Esophagus squamous epithelium (tissue), 4 donors: ENCODE data around the gene HLA-DOB.

Experiments used
- POLR2A ChIP-seq, 4 donors: fragments of 450-650 bp; IDR thresholded peaks; one replicate each; pipeline ENCODE4 v1.6.1; 2017; ENCODE audit warnings: antibody characterized with exemption in 4 of 4, mild to moderate bottlenecking in 4 of 4, moderate library complexity in 3 of 4
- TF ChIP-seq, protein P1 (sequence below), 6 experiments: fragments of 450-650 bp in 4 of 6; fragments of 200-600 bp in 2 of 6; sonication (generic) in 2 of 6; IDR thresholded peaks; one replicate each; pipeline ENCODE4 v1.5.1; 2016 to 2019; ENCODE audit warnings: antibody characterized with exemption in 6 of 6, mild to moderate bottlenecking in 4 of 6, moderate library complexity in 4 of 6

DNA sequence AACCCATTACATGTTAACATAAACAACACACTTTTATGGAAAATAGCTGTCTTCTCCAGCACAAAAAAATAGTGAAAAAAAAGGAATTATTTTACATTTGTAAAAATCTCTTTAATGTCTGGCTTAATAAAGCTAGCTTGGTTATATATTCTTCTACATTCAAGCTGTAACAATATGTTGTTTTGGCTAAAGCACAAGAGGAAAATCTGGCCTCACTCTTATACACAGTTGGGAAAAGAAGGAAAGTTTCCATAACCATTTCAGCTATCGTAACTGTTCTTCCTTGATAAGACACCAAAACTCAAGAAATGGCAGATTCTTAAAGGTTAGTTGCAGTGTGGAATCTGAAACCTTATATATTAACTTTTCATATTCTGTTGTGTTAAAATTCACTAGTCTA lies 7.6 kb downstream of the HLA-DOB start:
- TF ChIP-seq, protein P1, sequence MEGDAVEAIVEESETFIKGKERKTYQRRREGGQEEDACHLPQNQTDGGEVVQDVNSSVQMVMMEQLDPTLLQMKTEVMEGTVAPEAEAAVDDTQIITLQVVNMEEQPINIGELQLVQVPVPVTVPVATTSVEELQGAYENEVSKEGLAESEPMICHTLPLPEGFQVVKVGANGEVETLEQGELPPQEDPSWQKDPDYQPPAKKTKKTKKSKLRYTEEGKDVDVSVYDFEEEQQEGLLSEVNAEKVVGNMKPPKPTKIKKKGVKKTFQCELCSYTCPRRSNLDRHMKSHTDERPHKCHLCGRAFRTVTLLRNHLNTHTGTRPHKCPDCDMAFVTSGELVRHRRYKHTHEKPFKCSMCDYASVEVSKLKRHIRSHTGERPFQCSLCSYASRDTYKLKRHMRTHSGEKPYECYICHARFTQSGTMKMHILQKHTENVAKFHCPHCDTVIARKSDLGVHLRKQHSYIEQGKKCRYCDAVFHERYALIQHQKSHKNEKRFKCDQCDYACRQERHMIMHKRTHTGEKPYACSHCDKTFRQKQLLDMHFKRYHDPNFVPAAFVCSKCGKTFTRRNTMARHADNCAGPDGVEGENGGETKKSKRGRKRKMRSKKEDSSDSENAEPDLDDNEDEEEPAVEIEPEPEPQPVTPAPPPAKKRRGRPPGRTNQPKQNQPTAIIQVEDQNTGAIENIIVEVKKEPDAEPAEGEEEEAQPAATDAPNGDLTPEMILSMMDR (IDR thresholded peaks at IDR 0.05), result no peak
- TF ChIP-seq POLR2A (IDR thresholded peaks at IDR 0.05), result no peak
